Measurements from ENCODE around the gene DISC1. TPM values are rescaled to one million over a fixed set of nuclear protein-coding genes. Genes with fewer than 3 reads are reported as not detected.

Gene DISC1
- total RNA-seq, 1 donor from 2014 or later = 13.6 TPM

- Histone ChIP-seq H3K27ac (no peak overlapping the region), H3K9me3 (no peaks in the 10 kb centered on the region), H3K27me3 (ENCODE audit: low read depth) (no peaks in the 10 kb centered on the region), H3K4me3 (no peak overlapping the region), H3K36me3 (no peaks in the 10 kb centered on the region), H3K4me1 (peaks cover 7% of the 10 kb centered on the region)
- no peak for ATAC-seq
- intact Hi-C loops (cut with DNase I) = no loop called here
- DNase-seq = no peak
- no peak for TF ChIP-seq CTCF (IDR thresholded peaks at IDR 0.05)
These were observed 291.8 kb downstream of the DISC1 start for GRCh38 chr1:231918239-231919015.

DNA sequence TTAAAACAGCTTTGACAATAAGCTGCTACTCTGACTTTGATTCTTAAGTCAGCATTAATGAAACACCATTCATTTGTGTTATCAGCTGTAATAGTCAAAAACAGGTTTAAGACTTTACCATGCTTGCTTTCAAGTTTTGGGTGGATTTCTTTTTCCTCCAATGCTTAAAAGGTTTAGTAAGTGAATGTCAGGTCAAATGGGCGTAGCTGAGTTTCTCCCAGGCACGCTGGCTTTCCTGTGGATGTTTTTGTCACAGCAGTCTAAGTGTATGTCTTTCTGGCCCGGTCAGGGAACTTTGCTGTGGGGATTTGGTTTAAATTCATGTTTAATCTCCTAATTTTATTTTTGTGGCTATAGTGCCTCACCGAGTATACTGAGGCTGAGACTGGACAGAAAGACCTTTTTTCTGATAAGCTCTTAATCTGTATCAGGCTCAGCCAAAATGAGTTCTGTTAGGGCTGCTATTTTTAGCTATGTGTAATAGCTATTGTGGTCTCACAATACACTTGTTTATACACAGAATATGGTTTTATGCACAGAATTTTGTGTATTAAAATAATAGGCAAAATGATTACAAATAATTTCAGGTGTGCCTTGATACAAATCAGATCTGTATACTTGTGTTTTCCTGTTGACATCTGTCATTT lies 292.8 kb downstream of the DISC1 start:
- DNase-seq (no peak), ATAC-seq (no peak)
- intact Hi-C loops (cut with DNase I) = no loop called here
- Histone ChIP-seq H3K4me1 (peaks cover 7% of the 10 kb centered on the region), H3K27me3 (ENCODE audit: low read depth) (no peaks in the 10 kb centered on the region), H3K27ac (no peak overlapping the region), H3K36me3 (no peaks in the 10 kb centered on the region), H3K4me3 (no peak overlapping the region), H3K9me3 (no peaks in the 10 kb centered on the region)
- no peak for TF ChIP-seq CTCF (IDR thresholded peaks at IDR 0.05)

DNA sequence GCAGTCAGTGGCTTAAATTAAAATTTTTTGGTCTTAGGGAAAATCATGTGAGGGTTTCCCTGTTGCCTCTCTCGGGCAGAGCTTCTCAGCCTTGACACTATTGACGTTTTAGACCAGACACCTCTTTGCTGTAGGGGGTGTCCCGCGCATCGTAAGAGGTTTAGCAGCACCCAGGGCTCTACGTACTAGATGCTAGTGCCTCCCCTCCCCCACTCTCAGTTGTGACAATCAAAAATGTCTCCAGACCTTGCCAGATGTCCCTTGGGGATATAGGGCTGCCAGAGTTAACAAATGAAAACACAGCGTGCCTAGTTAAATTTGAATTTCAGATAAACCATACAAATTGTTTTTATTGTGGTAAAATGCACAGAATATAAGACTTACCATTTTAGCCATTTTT lies 293.3 kb downstream of the DISC1 start:
- no peaks in the 10 kb centered on the region for H3K9me3 ChIP-seq
- H3K36me3 ChIP-seq = no peaks in the 10 kb centered on the region
- no peak overlapping the region for H3K27ac ChIP-seq
- H3K27me3 ChIP-seq (ENCODE audit: low read depth) = no peaks in the 10 kb centered on the region
- TF ChIP-seq CTCF (IDR thresholded peaks at IDR 0.05) = no peak
- H3K4me3 ChIP-seq = no peak overlapping the region
- ATAC-seq (no peak), DNase-seq (no peak)
- peaks cover 7% of the 10 kb centered on the region for H3K4me1 ChIP-seq
- intact Hi-C loops (cut with DNase I) = no loop called here

- no peak overlapping the region for H3K27ac ChIP-seq
- intact Hi-C loops (cut with DNase I) = no loop called here
- no peak for ATAC-seq
- DNase-seq = no peak
- no peak for TF ChIP-seq CTCF (IDR thresholded peaks at IDR 0.05)
- no peak overlapping the region for H3K4me3 ChIP-seq
- H3K4me1 ChIP-seq = peaks cover 7% of the 10 kb centered on the region
- no peaks in the 10 kb centered on the region for H3K9me3 ChIP-seq
- no peaks in the 10 kb centered on the region for H3K36me3 ChIP-seq
- H3K27me3 ChIP-seq (ENCODE audit: low read depth) = no peaks in the 10 kb centered on the region
These were observed 295.2 kb downstream of the DISC1 start for GRCh38 chr1:231921646-231922345.

GRCh38 chr1:231923491-231924041 lies 297.0 kb downstream of the DISC1 start:
- Histone ChIP-seq H3K9me3 (no peaks in the 10 kb centered on the region), H3K4me3 (no peak overlapping the region), H3K36me3 (no peaks in the 10 kb centered on the region), H3K27ac (no peak overlapping the region), H3K4me1 (peaks cover 7% of the 10 kb centered on the region), H3K27me3 (ENCODE audit: low read depth) (no peaks in the 10 kb centered on the region)
- no peak for DNase-seq
- ATAC-seq = no peak
- no peak for TF ChIP-seq CTCF (IDR thresholded peaks at IDR 0.05)
- intact Hi-C loops (cut with DNase I) = no loop called here

Data from lower lobe of right lung (tissue), 2 donors.